Large intestine (tissue), 3 donors: ENCODE measurements around the gene KLC1. TPM values are rescaled to one million over a fixed set of nuclear protein-coding genes. Genes with fewer than 3 reads are reported as not detected.

Source experiments
- DNase-seq, 2 donors: peaks; one replicate each; pipeline versions ENCODE4 v3.0.0 to v3.0.0-alpha.2; 2013
- H3K27ac ChIP-seq: one replicate; pipeline ENCODE4 v1.5.1; 2013; ENCODE audit warnings: low read length
- H3K27me3 ChIP-seq: 2 replicates; pipeline ENCODE4 v1.6.1; 2013; ENCODE audit warnings: low read length; ENCODE audit not compliant: control insufficient read depth, insufficient read depth
- H3K36me3 ChIP-seq: 2 replicates; pipeline ENCODE4 v1.6.1; 2013; ENCODE audit warnings: low read length; ENCODE audit not compliant: control insufficient read depth, insufficient read depth
- H3K4me1 ChIP-seq: one replicate; pipeline ENCODE4 v1.6.1; 2013; ENCODE audit warnings: low read length; ENCODE audit not compliant: control insufficient read depth, insufficient read depth
- H3K4me3 ChIP-seq: one replicate; pipeline ENCODE4 v1.5.1; 2013; ENCODE audit warnings: low read length
- H3K9me3 ChIP-seq: one replicate; pipeline ENCODE4 v1.6.1; 2013; ENCODE audit warnings: mild to moderate bottlenecking, low read depth, low read length, moderate library complexity; ENCODE audit not compliant: control insufficient read depth
- WGBS: methylation state at CpG from one replicate; pipeline ENCODE4 v1.1.5; 2013; ENCODE audit warnings: low lambda C conversion rate; ENCODE audit not compliant: insufficient coverage; 5-methylcytosine and 5-hydroxymethylcytosine counted together
- polyA plus RNA-seq: library from polyadenylated mRNA; unstranded; fragments of 120-200 nt; gene quantifications from one replicate; pipeline ENCODE4 v1.2.1, GENCODE V29; 2013

The KLC1 gene
- polyA plus RNA-seq, 1 donor: 115 TPM

DNA sequence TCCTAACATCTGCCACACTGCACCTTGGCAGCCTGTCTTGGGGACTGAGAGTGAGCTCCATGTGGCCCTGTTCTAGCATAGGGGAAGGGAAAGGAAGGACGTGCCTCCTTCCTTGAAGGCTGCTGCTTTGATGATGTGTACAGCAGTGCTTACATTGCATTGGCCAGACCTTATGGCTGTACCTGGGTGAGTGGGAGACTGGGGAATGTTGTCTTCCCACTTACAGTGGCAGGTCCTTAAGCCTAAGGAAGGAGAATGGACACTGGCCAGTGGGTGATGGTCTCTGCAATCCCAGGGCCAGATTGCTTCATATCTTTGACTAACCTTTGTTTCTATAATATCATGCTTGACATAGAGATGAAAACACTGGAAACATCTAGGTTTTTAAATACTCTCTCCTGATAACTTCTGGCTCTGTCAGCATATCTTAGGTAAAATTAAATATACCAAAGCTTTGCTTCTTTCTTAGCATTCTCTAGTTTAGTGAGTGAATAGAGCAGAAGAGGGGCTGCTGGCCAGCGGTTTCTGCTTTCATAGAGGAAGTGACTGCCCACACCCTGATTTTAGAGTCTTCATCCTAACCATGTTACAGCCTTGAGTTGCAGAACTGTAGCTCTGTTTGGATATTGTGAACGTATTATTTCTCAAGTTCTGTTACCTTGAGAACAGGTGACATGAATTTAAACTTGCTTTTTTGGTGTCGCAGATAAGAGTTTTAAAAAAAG lies 27.2 kb downstream of the KLC1 start:
- no peak for DNase-seq
- H3K36me3 ChIP-seq: peaks cover 60% of the 10 kb centered on the region

DNA sequence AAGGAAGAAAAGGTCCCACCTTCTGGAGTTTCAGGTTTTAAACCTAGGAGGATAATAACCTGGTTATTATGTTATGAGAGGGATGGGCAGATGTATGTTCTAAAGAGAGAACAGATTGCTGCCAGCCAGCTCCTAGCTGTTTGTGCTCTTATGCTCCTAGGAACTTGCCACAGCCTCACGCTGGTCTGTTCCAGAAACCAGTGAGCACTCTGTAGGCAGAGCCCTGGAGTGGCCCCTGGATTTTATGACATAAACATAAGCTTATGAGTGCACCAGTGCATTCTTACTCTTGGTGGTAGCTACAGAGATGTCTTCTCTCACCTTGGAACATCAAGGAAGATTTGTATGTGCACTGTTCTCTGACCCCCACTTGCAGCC lies 27.7 kb downstream of the KLC1 start:
- WGBS: no CpG with 5 or more reads among the region's 1 CpG
- no peak overlapping the region for H3K4me3 ChIP-seq
- H3K36me3 ChIP-seq: peaks cover 66% of the 10 kb centered on the region
- H3K27me3 ChIP-seq: no peaks in the 10 kb centered on the region
- H3K9me3 ChIP-seq: no peaks in the 10 kb centered on the region
- no peak for DNase-seq
- H3K27ac ChIP-seq: no peak overlapping the region
- H3K4me1 ChIP-seq: no peaks in the 10 kb centered on the region

More for the DNA sequence above, 27.2 kb downstream of the KLC1 start:
- WGBS: 100% methylated on average over 1 of the region's 4 CpGs
- no peaks in the 10 kb centered on the region for H3K9me3 ChIP-seq
- no peak overlapping the region for H3K4me3 ChIP-seq
- H3K27ac ChIP-seq: no peak overlapping the region
- no peaks in the 10 kb centered on the region for H3K4me1 ChIP-seq
- H3K27me3 ChIP-seq: no peaks in the 10 kb centered on the region

DNA sequence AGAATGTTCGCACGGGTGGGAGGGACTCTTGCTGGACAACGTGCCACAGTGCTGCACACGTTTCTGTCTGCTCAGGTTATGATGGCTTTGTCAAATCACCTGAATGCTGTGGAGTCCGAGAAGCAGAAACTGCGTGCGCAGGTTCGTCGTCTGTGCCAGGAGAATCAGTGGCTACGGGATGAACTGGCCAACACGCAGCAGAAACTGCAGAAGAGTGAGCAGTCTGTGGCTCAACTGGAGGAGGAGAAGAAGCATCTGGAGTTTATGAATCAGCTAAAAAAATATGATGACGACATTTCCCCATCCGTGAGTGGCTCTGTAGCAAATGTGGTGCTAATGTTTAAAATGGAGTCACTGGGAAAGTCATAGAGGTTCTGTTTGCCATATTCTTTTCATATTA lies 28.5 kb downstream of the KLC1 start:
- no peaks in the 10 kb centered on the region for H3K4me1 ChIP-seq
- no peak for DNase-seq
- no peaks in the 10 kb centered on the region for H3K27me3 ChIP-seq
- H3K27ac ChIP-seq: no peak overlapping the region
- WGBS: 100% methylated on average over 2 of the region's 13 CpGs
- H3K36me3 ChIP-seq: peaks cover 73% of the 10 kb centered on the region
- no peak overlapping the region for H3K4me3 ChIP-seq
- peaks cover under 1% of the 10 kb centered on the region for H3K9me3 ChIP-seq

DNA sequence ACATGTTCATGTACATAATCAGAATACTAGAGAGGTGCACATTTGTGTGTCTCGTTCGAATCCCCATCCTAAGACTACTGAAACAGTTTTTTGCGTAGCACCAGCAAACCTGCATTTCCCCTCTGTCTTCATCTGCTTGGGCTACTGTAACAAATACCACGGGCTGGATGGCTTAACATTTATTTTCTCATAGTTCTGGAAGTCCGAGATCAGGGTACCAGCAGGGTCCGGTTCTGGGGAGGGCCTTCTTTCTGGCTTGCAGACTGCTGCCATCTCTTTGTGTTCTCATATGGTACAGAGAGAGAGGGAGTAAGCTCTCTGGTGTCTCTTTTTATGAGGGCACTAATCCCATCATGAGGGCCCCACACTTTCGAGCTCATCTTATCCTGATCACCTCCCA lies 30.6 kb downstream of the KLC1 start:
- WGBS: 100% methylated on average over 1 of the region's 7 CpGs

DNA sequence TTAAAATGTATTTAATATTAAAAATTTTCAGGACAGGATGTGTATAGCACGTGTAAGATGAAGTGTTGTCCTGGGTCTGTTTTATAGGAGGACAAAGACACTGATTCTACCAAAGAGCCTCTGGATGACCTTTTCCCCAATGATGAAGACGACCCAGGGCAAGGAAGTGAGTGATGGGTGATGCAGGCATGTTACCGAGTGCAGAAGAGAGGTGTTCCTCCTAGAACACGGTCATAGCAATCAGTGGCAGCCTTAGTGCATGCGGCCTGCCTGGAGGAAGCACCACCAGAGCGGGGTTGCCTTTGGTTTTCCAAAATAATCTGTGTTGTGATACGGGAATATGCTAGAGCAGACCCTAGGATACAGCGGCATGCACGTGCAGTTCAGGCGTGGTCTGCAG lies 33.0 kb downstream of the KLC1 start:
- H3K36me3 ChIP-seq: peaks cover 64% of the 10 kb centered on the region
- no peaks in the 10 kb centered on the region for H3K4me1 ChIP-seq
- no peak for DNase-seq
- H3K27me3 ChIP-seq: no peaks in the 10 kb centered on the region
- no CpG with 5 or more reads among the region's 10 CpGs for WGBS
- peaks cover 2% of the 10 kb centered on the region for H3K9me3 ChIP-seq
- H3K27ac ChIP-seq: no peak overlapping the region
- no peak overlapping the region for H3K4me3 ChIP-seq

More for the DNA sequence above, 30.6 kb downstream of the KLC1 start:
- no peak for DNase-seq
- Histone ChIP-seq H3K9me3 (peaks cover 2% of the 10 kb centered on the region), H3K4me1 (no peaks in the 10 kb centered on the region), H3K4me3 (no peak overlapping the region), H3K36me3 (peaks cover 76% of the 10 kb centered on the region), H3K27me3 (no peaks in the 10 kb centered on the region), H3K27ac (no peak overlapping the region)

DNA sequence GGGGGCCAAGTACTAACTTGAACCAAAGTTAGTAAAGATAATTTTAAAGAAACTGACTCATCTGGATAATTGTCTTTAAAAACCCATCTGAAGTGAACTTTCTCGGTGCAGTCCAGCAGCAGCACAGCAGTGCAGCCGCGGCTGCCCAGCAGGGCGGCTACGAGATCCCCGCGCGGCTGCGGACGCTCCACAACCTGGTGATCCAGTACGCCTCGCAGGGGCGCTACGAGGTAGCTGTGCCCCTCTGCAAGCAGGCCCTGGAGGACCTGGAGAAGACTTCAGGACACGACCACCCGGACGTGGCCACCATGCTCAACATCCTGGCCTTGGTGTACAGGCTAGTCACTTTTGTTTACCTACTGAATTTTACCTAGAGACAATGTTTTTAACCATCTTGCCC lies 33.6 kb downstream of the KLC1 start:
- DNase-seq: no peak
- Histone ChIP-seq H3K4me3 (no peak overlapping the region), H3K36me3 (peaks cover 64% of the 10 kb centered on the region), H3K9me3 (peaks cover 2% of the 10 kb centered on the region), H3K27ac (no peak overlapping the region), H3K27me3 (no peaks in the 10 kb centered on the region), H3K4me1 (no peaks in the 10 kb centered on the region)
- no CpG with 5 or more reads among the region's 17 CpGs for WGBS

DNA sequence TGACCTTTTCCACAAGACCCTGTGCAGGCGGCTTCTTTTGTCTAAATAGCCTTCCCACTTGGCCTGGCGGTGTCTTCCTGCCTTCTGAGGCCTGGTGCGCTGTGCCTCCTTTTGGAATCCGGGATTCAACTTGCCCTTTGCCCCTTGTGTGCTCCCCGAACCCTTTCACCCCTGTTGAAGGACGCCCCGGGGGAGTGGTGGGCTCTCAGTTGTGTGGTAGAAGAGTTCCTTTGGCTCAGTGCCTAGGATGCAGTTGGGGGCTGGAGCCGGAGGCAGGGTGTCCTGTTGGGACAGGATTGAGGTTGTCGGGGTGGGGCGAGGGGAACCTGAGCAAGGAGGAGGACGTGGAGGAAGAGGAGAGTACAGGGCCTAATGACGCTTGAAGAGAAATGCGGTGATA lies 34.5 kb downstream of the KLC1 start:
- no peak for DNase-seq
- Histone ChIP-seq H3K36me3 (peaks cover 67% of the 10 kb centered on the region), H3K27ac (no peak overlapping the region), H3K27me3 (no peaks in the 10 kb centered on the region), H3K4me3 (no peak overlapping the region), H3K4me1 (no peaks in the 10 kb centered on the region), H3K9me3 (peaks cover 2% of the 10 kb centered on the region)
- WGBS: 97% methylated on average over 4 of the region's 13 CpGs

DNA sequence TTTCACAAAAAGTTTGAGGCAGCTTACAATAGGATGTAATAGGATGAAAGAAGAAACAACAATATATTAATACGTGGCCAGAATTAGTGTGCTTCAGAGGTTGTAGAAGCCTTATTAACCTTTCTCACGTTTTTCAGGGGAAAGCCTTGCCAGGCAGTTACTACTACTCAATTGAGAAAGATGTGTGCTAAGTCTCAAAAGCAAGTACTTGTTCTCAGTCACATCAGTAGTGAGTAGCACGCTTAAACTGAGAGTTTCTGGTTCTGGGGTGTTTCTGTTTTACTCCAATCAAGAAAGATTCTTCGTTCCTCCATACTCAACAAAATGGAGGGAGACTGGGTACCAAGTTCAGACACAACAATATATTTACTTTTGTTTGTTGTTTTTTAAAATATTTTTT lies 38.7 kb downstream of the KLC1 start:
- H3K4me1 ChIP-seq: no peaks in the 10 kb centered on the region
- no peaks in the 10 kb centered on the region for H3K27me3 ChIP-seq
- H3K9me3 ChIP-seq: no peaks in the 10 kb centered on the region
- no peak overlapping the region for H3K4me3 ChIP-seq
- peaks cover 68% of the 10 kb centered on the region for H3K36me3 ChIP-seq
- H3K27ac ChIP-seq: no peak overlapping the region
- DNase-seq: no peak
- whole genome bisulfite sequencing: 89% methylated on average over 3 of the region's 4 CpGs

DNA sequence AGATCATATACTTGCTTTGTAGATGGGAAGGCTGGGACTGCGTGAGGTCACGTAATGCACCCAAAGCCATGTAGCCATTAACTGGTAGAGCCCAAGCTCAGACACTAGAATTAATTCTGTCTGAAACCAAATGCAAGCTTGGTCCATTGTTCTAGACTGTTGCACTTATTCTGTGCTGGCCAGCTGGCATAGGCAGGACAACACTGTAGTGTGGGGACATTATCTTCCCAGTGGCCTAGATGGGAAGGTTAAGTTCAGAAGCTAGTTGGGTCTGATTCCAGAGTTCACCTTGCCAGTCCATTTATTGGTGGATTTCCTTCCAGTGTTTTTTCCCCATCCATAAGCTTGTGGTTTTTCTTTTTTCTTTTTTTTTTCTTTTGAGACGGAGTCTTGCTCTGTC lies 39.1 kb downstream of the KLC1 start:
- Histone ChIP-seq H3K9me3 (no peaks in the 10 kb centered on the region), H3K27me3 (no peaks in the 10 kb centered on the region), H3K4me3 (no peak overlapping the region), H3K36me3 (peaks cover 70% of the 10 kb centered on the region), H3K4me1 (no peaks in the 10 kb centered on the region), H3K27ac (no peak overlapping the region)
- WGBS: no CpG with 5 or more reads among the region's 3 CpGs
- no peak for DNase-seq

DNA sequence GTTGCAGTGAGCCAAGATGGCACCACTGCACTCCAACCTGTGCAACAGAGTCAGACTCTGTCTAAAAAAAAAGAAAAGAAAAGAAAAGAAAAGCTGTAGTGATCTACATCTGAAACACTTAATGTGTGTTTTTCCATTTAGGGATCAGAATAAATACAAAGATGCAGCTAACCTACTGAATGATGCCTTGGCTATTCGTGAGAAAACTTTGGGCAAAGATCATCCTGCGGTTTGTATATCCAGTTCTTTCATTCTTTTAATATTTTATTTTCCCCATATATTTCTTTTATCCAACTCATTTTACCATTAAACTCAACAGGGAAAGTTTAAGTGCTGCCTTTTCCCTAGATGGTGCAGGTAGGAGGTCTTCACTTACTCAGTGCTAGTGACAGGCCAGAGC lies 40.4 kb downstream of the KLC1 start:
- Histone ChIP-seq H3K9me3 (no peaks in the 10 kb centered on the region), H3K4me3 (no peak overlapping the region), H3K36me3 (peaks cover 70% of the 10 kb centered on the region), H3K27me3 (no peaks in the 10 kb centered on the region), H3K27ac (no peak overlapping the region), H3K4me1 (no peaks in the 10 kb centered on the region)
- no peak for DNase-seq
- WGBS: no CpG with 5 or more reads among the region's 2 CpGs

DNA sequence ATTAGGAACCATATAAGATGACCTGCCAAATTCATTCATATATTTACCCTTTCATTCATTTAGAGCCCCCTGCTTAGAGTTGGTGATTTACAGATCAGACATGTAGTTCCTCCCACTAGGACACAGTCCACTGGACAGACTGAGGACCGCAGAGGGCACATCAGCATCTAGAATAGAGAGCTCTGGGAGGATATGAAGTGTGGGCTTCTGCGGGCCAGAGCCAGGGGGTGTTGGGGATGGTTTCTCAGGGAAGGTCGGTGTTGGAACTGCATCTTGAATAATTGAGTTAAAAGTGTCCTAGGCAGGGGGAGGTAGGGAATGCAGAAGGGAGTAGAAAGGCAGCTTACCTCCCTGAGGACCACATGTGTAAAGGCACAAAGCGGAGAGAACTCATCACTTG lies 42.9 kb downstream of the KLC1 start:
- DNase-seq: no peak
- peaks cover 80% of the 10 kb centered on the region for H3K36me3 ChIP-seq
- no peak overlapping the region for H3K4me3 ChIP-seq
- H3K4me1 ChIP-seq: no peaks in the 10 kb centered on the region
- no peaks in the 10 kb centered on the region for H3K27me3 ChIP-seq
- H3K9me3 ChIP-seq: no peaks in the 10 kb centered on the region
- H3K27ac ChIP-seq: no peak overlapping the region
- 100% methylated on average over 1 of the region's 4 CpGs for WGBS
